ENCODE data around the gene TKT.

Gene TKT

GRCh38 chr3:53223541-53223966, 32.3 kb downstream of the TKT start:
- no peak for DNase-seq

GRCh38 chr3:53223025-53223424, 32.8 kb downstream of the TKT start:
- DNase-seq = no peak

GRCh38 chr3:53222183-53222901, 33.5 kb downstream of the TKT start:
- DNase-seq = no peak

- DNase-seq = no peak
These were observed 34.0 kb downstream of the TKT start for GRCh38 chr3:53221827-53222182.

GRCh38 chr3:53221345-53221744, 34.5 kb downstream of the TKT start:
- no peak for DNase-seq

GRCh38 chr3:53219895-53220483, 35.8 kb downstream of the TKT start:
- DNase-seq = peak; percentile 24

- DNase-seq = no peak
These were observed 37.7 kb downstream of the TKT start for GRCh38 chr3:53218131-53218530.

GRCh38 chr3:53217175-53217574, 38.6 kb downstream of the TKT start:
- DNase-seq = no peak

GRCh38 chr3:53216723-53217122, 39.1 kb downstream of the TKT start:
- no peak for DNase-seq

GRCh38 chr3:53215816-53216215, 40.0 kb downstream of the TKT start:
- DNase-seq = no peak

GRCh38 chr3:53213276-53213675, 42.5 kb downstream of the TKT start:
- no peak for DNase-seq

GRCh38 chr3:53211706-53212702, 43.8 kb downstream of the TKT start:
- no peak for DNase-seq

- peak; percentile 67 for DNase-seq
These were observed 53.3 kb downstream of the TKT start for GRCh38 chr3:53202331-53203015.

GRCh38 chr3:53200501-53201498, 55.0 kb downstream of the TKT start:
- DNase-seq = no peak

GRCh38 chr3:53199834-53200233, 56.0 kb downstream of the TKT start:
- no peak for DNase-seq

GRCh38 chr3:53198996-53199395, 56.8 kb downstream of the TKT start:
- no peak for DNase-seq

GRCh38 chr3:53198256-53198977, 57.4 kb downstream of the TKT start:
- DNase-seq = no peak

GRCh38 chr3:53196575-53197407, 59.0 kb downstream of the TKT start:
- DNase-seq = no peak

- DNase-seq = no peak
These were observed 59.9 kb downstream of the TKT start for GRCh38 chr3:53195602-53196574.
